Small intestine (tissue), 7 donors: Measurements from ENCODE around the gene KRT39. TPM values are rescaled to one million over a fixed set of nuclear protein-coding genes. Genes with fewer than 3 reads are reported as not detected.

Source experiments
- DNase-seq, 2 donors: peaks; one replicate each; pipeline versions ENCODE4 v3.0.0 to v3.0.0-alpha.2; 2013
- FAIRE-seq: peaks from 2 replicates; lab custom pipeline; 2012; peaks lifted over from hg19 to GRCh38; lab: Jason Lieb, UNC
- H3K27ac ChIP-seq, 3 donors: one replicate each; pipeline ENCODE4 v1.5.1; 2013; ENCODE audit warnings: low read length in 2 of 3, mild to moderate bottlenecking in 2 of 3, control low read depth in 1 of 3, inconsistent platforms in 1 of 3, low read depth in 1 of 3, moderate library complexity in 1 of 3
- H3K27me3 ChIP-seq, 3 donors: one replicate each; pipeline ENCODE4 v1.6.1; 2013; ENCODE audit warnings: low read length in 3 of 3, inconsistent platforms in 1 of 3; ENCODE audit not compliant: control insufficient read depth in 3 of 3, insufficient read depth in 3 of 3
- H3K36me3 ChIP-seq, 3 donors: one replicate each; pipeline ENCODE4 v1.6.1; 2013; ENCODE audit warnings: low read length in 3 of 3, inconsistent platforms in 1 of 3, low read depth in 1 of 3, mild to moderate bottlenecking in 1 of 3, moderate library complexity in 1 of 3; ENCODE audit not compliant: control insufficient read depth in 3 of 3, insufficient read depth in 2 of 3
- H3K4me1 ChIP-seq, 3 donors: one replicate each; pipeline ENCODE4 v1.6.1; 2013; ENCODE audit warnings: low read length in 2 of 3, inconsistent platforms in 1 of 3, low read depth in 1 of 3, mild to moderate bottlenecking in 1 of 3, moderate library complexity in 1 of 3; ENCODE audit not compliant: control insufficient read depth in 3 of 3, insufficient read depth in 2 of 3
- H3K4me3 ChIP-seq, 3 donors: one replicate each; pipeline ENCODE4 v1.5.1; 2013; ENCODE audit warnings: low read length in 3 of 3, control low read depth in 1 of 3, inconsistent platforms in 1 of 3, low read depth in 1 of 3, mild to moderate bottlenecking in 1 of 3, moderate library complexity in 1 of 3
- H3K9me3 ChIP-seq, 2 donors: one replicate each; pipeline ENCODE4 v1.6.1; 2013; ENCODE audit warnings: low read depth in 1 of 2, low read length in 1 of 2; ENCODE audit not compliant: control insufficient read depth in 2 of 2, insufficient read depth in 1 of 2
- WGBS, 3 donors: extraction: QIAGEN DNeasy Blood & Tissue Kit; methylation state at CpG; one replicate each; pipeline ENCODE4 v1.1.7; 2013; 5-methylcytosine and 5-hydroxymethylcytosine counted together
- polyA plus RNA-seq, 4 donors: library from polyadenylated mRNA; stranded (reverse) in 3 of 4; unstranded in 1 of 4; fragments of 200-250 nt in 3 of 4; fragments of 120-200 nt in 1 of 4; gene quantifications; one replicate each; pipeline versions ENCODE4 v1.2.1 to v1.2.3, GENCODE V29; 2013
- donor health status: healthy with polysubstance abuse.
- donor health status: control.
- donor health status: control.
- donor health status: Bipolar disorder and iron deficiency.
- donor health status: healthy.

KRT39 gene
- polyA plus RNA-seq, 4 donors: 0.03 to 0.04 TPM; not detected in 2

GRCh38 chr17:40915199-40915661, 51.5 kb downstream of the KRT39 start:
- 58 to 61% (median 59%) methylated on average over 3 of the region's 3 CpGs for WGBS, 3 donors
- DNase-seq (no peak), FAIRE-seq (no peak)
- Histone ChIP-seq H3K27ac (no peak overlapping the region), H3K9me3 (no peaks in the 10 kb centered on the region), H3K36me3 (no peaks in the 10 kb centered on the region), H3K4me3 (no peak overlapping the region), H3K4me1 (no peaks in the 10 kb centered on the region), H3K27me3 (no peaks in the 10 kb centered on the region)

DNA sequence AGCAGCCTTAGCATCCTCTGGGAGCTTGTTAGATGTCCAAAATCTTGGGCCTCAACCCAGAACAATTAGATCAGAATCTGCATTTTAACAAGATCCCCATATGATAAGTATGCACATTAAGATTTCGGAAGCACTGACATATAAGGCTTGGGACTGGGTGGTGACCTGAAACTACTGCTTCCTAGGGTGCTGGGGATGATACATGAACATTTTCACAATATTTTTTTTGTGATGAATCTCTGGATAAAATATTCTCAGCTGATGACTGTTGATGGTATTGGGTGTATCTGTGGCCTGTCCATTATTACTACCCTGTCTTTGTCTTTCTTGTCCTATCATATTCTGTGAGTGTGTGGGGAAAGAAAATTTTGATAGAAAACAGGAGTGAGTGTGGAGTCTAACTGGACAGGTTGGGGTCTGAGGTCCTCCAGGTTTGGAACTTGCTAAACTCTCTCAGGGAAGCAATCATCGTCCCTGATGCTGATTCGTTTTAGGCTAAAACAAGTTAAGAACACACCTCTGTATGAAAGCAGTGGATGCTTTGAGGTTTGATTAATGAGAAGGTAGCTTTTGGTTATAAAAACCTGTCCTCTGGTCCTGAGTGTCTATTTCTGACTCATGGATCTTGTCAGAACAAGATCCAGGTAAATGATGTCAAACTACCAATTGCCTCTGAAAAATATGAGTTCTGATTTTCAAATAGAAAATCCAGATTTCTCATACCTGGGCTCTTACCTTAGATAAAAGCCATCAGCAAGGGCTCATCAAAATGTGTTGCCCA, 52.5 kb downstream of the KRT39 start:
- H3K9me3 ChIP-seq: no peaks in the 10 kb centered on the region
- H3K27ac ChIP-seq: no peak overlapping the region
- no peak for DNase-seq
- peaks cover 0 to 5% (median 0%) of the 10 kb centered on the region in 3 donors for H3K4me1 ChIP-seq
- H3K4me3 ChIP-seq: no peak overlapping the region
- no peaks in the 10 kb centered on the region for H3K36me3 ChIP-seq
- 78 to 87% (median 82%) methylated on average over 3 of the region's 3 CpGs for WGBS, 3 donors
- H3K27me3 ChIP-seq: no peaks in the 10 kb centered on the region
- no peak for FAIRE-seq

- DNase-seq (no peak), FAIRE-seq (no peak)
- no peaks in the 10 kb centered on the region for H3K9me3 ChIP-seq
- H3K27ac ChIP-seq: no peak overlapping the region
- H3K27me3 ChIP-seq: no peaks in the 10 kb centered on the region
- 86 to 92% (median 89%) methylated on average over 13 of the region's 13 CpGs for WGBS, 3 donors
- peaks cover 0 to 5% (median 0%) of the 10 kb centered on the region in 3 donors for H3K4me1 ChIP-seq
- no peak overlapping the region for H3K4me3 ChIP-seq
- no peaks in the 10 kb centered on the region for H3K36me3 ChIP-seq
These were observed 54.1 kb downstream of the KRT39 start for GRCh38 chr17:40912486-40913210.

GRCh38 chr17:40910441-40910841, 56.3 kb downstream of the KRT39 start:
- no peak overlapping the region for H3K27ac ChIP-seq
- H3K4me1 ChIP-seq: peaks cover 0 to 5% (median 0%) of the 10 kb centered on the region in 3 donors
- no peaks in the 10 kb centered on the region for H3K36me3 ChIP-seq
- WGBS, 3 donors: 63 to 82% (median 81%) methylated on average over 3 of the region's 3 CpGs
- FAIRE-seq (no peak), DNase-seq (no peak)
- no peaks in the 10 kb centered on the region for H3K9me3 ChIP-seq
- H3K27me3 ChIP-seq: no peaks in the 10 kb centered on the region
- no peak overlapping the region for H3K4me3 ChIP-seq

DNA sequence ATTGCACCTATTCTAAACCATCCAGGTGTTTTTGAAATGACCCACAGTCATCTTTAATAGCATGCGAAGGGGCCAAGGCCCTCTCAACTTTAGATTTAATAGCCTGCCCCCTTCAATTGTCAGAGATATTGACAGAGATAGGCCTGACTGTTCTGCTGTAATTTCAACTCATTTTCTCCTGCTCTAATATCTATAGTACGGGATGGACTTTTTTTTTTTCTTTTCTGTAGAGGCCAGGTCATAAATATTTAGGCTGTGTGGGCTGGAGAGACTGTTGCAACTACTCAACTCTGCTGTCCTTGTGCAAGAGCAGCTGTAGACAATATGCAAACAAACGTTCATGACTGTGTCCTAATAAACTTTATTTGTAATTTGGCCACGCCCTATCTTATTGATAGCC, 57.0 kb downstream of the KRT39 start:
- no peak overlapping the region for H3K27ac ChIP-seq
- 14 to 37% (median 25%) methylated on average over 4 of the region's 4 CpGs for WGBS, 3 donors

DNA sequence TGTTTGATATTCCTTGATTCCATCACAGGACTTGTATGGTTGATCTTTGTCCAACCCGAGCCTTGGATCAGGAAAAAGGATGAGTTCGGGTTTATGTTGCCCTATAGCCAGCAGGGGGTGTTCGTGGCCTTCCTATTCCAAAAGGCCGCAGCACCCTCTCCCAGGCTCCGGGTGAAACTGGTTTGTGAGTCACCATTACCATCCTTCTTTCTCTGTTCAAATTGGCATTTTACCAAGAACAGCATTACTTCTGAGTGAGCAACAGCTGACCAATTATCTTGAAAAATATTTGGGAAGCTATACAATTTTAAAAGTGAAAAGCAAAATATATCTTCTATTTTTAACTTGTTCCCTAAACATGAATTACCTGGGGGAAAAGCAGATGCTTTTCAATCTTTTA, 57.4 kb downstream of the KRT39 start:
- Histone ChIP-seq H3K36me3 (no peaks in the 10 kb centered on the region), H3K4me1 (peaks cover 0 to 15% (median 0%) of the 10 kb centered on the region in 3 donors), H3K9me3 (no peaks in the 10 kb centered on the region), H3K4me3 (no peak overlapping the region), H3K27ac (no peak overlapping the region), H3K27me3 (no peaks in the 10 kb centered on the region)
- 2 to 4% (median 3%) methylated on average over 5 of the region's 5 CpGs for WGBS, 3 donors
- DNase-seq (peak; percentile 89 to 94), FAIRE-seq (peak; percentile 79)

More for the DNA sequence above, 57.0 kb downstream of the KRT39 start:
- DNase-seq (no peak), FAIRE-seq (no peak)
- Histone ChIP-seq H3K4me1 (peaks cover 0 to 11% (median 0%) of the 10 kb centered on the region in 3 donors), H3K9me3 (no peaks in the 10 kb centered on the region), H3K27me3 (no peaks in the 10 kb centered on the region), H3K4me3 (no peak overlapping the region), H3K36me3 (no peaks in the 10 kb centered on the region)

Other genes starting within 250 kb of the KRT39 start
- under 1 TPM in 1 of 4 donors, not detected in 3; 0.04 TPM for gene KRT25, start 211.6 kb downstream of the KRT39 start, polyA plus RNA-seq
- not detected for gene KRT26, start 194.7 kb downstream of the KRT39 start, polyA plus RNA-seq
- gene KRT27, start 184.4 kb downstream of the KRT39 start, polyA plus RNA-seq: under 1 TPM in 1 of 4 donors, not detected in 3; 0.03 TPM
- gene KRT28, start 167.0 kb downstream of the KRT39 start, polyA plus RNA-seq: not detected
- 10 to 100 TPM; 18.7 to 51.3 (median 36.8) TPM for gene KRT10, start 144.3 kb downstream of the KRT39 start, polyA plus RNA-seq
- gene KRT12, start 99.7 kb downstream of the KRT39 start, polyA plus RNA-seq: 1 to 10 TPM in 2 of 4 donors, under 1 TPM in 2; 0.28 to 9.2 (median 3.1) TPM
- gene KRT20, start 81.7 kb downstream of the KRT39 start, polyA plus RNA-seq: 1,000 to 10,000 TPM in 1 of 4 donors, 100 to 1,000 TPM in 2, 10 to 100 TPM in 1; 66.8 to 1,534 (median 545) TPM
- gene KRT23, start 29.3 kb downstream of the KRT39 start, polyA plus RNA-seq: under 1 TPM in 2 of 4 donors, not detected in 2; 0.66 to 0.82 TPM
- gene KRT40, start 17.4 kb upstream of the KRT39 start, polyA plus RNA-seq: under 1 TPM in 3 of 4 donors, not detected in 1; 0.10 to 0.45 (median 0.12) TPM
- not detected for gene KRTAP3-3, start 27.2 kb upstream of the KRT39 start, polyA plus RNA-seq
- gene KRTAP3-2, start 33.0 kb upstream of the KRT39 start, polyA plus RNA-seq: not detected
- not detected for gene KRTAP3-1, start 42.2 kb upstream of the KRT39 start, polyA plus RNA-seq
- under 1 TPM in 1 of 4 donors, not detected in 3; 0.04 TPM for gene KRTAP1-5, start 60.3 kb upstream of the KRT39 start, polyA plus RNA-seq
- not detected for gene KRTAP1-4, start 63.2 kb upstream of the KRT39 start, polyA plus RNA-seq
- not detected for gene KRTAP1-3, start 67.9 kb upstream of the KRT39 start, polyA plus RNA-seq
- not detected for gene KRTAP1-1, start 74.5 kb upstream of the KRT39 start, polyA plus RNA-seq
- not detected for gene KRTAP2-1, start 80.4 kb upstream of the KRT39 start, polyA plus RNA-seq
- gene KRTAP2-2, start 88.3 kb upstream of the KRT39 start, polyA plus RNA-seq: not detected
- not detected for gene KRTAP2-3, start 93.2 kb upstream of the KRT39 start, polyA plus RNA-seq
- not detected for gene KRTAP2-4, start 98.9 kb upstream of the KRT39 start, polyA plus RNA-seq
- not detected for gene KRTAP4-7, start 117.2 kb upstream of the KRT39 start, polyA plus RNA-seq
- gene KRTAP4-8, start 131.2 kb upstream of the KRT39 start, polyA plus RNA-seq: not detected
- not detected for gene KRTAP4-16, start 135.3 kb upstream of the KRT39 start, polyA plus RNA-seq
- gene KRTAP4-9, start 138.4 kb upstream of the KRT39 start, polyA plus RNA-seq: not detected
- gene KRTAP4-11, start 151.4 kb upstream of the KRT39 start, polyA plus RNA-seq: not detected
- not detected for gene KRTAP4-12, start 157.2 kb upstream of the KRT39 start, polyA plus RNA-seq
- gene KRTAP4-6, start 173.6 kb upstream of the KRT39 start, polyA plus RNA-seq: not detected
- gene KRTAP4-5, start 182.9 kb upstream of the KRT39 start, polyA plus RNA-seq: not detected
- not detected for gene KRTAP4-4, start 193.8 kb upstream of the KRT39 start, polyA plus RNA-seq
- gene KRTAP4-3, start 201.3 kb upstream of the KRT39 start, polyA plus RNA-seq: not detected
- not detected for gene KRTAP4-2, start 211.3 kb upstream of the KRT39 start, polyA plus RNA-seq
- gene KRTAP4-1, start 218.0 kb upstream of the KRT39 start, polyA plus RNA-seq: not detected
- not detected for gene KRTAP9-1, start 222.9 kb upstream of the KRT39 start, polyA plus RNA-seq